HFF-Myc (cell line): ENCODE data around the gene EPM2AIP1.

ENCODE experiments used
- DNase-seq: peaks from one replicate; pipeline ENCODE4 v3.0.0-alpha.2; 2011; ENCODE audit warnings: low read depth; ENCODE audit errors: extremely low read depth
- H3K4me3 ChIP-seq: replicated peaks from 2 replicates; pipeline ENCODE4 v1.5.1; 2011; ENCODE audit warnings: low read depth, mild to moderate bottlenecking, control low read depth, low read length
- CTCF ChIP-seq: IDR thresholded peaks from 2 replicates; pipeline ENCODE4 v1.5.1; 2012; ENCODE audit warnings: mild to moderate bottlenecking, low read depth, low read length, control low read depth; ENCODE audit errors: missing control alignments

The EPM2AIP1 gene

GRCh38 chr3:36988356-36988755 lies 4.6 kb downstream of the EPM2AIP1 start:
- TF ChIP-seq CTCF = no peak
- no peak overlapping the region for H3K4me3 ChIP-seq
- no peak for DNase-seq

- no peak for DNase-seq
- no peak for TF ChIP-seq CTCF
- H3K4me3 ChIP-seq = no peak overlapping the region
These were observed 11.9 kb downstream of the EPM2AIP1 start for GRCh38 chr3:36981006-36981405.

DNA sequence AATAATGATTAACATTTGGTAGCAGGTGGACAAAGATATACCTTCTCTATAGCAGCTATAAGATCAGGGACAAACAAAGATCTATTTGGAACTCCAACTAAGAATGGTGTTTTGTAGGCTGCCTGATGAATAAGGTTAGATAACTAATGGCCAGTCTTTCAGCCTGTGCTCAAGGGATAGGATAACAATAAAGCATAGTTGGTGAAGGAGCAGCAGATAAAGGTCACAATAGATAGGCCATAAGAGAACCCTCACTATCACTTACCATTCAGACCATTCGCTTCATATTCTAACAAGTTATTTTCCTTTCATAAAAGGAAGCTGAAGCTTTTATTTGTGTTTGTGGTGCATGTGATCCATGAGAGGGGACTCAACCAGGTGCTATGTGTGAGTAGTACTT lies 19.8 kb downstream of the EPM2AIP1 start:
- H3K4me3 ChIP-seq = no peak overlapping the region
- no peak for DNase-seq
- no peak for TF ChIP-seq CTCF

- no peak for DNase-seq
- H3K4me3 ChIP-seq = no peak overlapping the region
- no peak for TF ChIP-seq CTCF
These were observed 20.8 kb downstream of the EPM2AIP1 start for GRCh38 chr3:36972163-36972562.

DNA sequence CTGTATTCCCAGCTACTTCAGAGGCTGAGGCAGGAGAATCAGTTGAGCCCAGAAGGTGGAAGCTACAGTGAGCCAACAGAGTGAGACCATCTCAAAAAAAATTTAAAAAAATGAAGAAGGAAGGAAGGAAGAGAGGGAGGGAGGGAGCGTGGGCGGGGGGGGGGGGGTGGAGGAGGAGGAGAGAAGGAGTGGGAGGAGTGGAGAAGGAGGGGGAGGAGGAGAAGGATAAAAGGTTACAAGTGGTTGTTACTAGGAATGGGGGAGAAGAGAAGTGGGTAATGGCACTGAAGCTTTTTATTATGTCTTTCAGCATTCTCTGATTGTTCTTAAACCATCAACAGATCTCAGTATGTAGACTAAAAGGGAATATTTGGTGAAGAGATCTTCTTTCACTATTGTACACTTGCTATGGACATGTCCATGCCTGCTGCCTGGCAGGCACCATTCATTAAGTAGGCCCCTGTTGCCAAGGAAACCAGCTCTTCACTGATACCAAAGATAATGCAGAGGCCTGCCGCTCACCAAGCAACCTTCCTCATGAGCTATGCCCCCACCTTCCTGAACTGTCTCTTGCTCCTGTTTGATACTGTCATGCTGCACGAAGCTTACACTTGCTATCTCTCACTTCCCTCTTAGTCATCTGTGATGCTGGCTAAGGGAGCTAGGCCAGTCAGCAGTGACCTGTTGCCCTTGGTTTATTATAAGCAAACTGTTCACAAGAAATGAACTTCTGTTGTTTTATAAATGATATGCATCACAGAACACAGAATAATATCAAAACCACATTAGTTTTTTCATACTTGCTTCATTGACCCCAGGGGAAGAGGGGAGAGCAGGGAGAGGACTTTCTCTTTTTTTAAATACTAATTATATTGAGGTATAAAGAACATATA lies 23.1 kb downstream of the EPM2AIP1 start:
- no peak for TF ChIP-seq CTCF
- peak; percentile 52 for DNase-seq
- H3K4me3 ChIP-seq = no peak overlapping the region

DNA sequence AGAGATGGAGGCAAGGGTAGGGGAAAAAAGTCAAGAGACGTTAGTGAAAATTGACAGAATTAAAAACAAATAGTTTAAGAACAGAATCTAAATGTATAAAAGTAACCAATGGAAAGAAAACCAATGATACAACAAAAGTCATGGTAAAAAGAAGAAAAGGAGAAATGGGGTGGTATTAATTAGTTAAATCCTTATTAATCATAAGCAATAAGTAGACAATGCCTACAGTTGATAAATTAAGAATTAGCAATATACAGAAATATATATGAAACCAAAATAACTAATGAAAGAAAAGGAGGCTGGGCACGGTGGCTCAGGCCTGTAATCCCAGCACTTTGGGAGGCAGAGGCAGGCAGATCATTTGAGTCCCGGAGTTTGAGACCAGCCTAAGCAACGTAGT lies 23.8 kb downstream of the EPM2AIP1 start:
- H3K4me3 ChIP-seq = no peak overlapping the region
- TF ChIP-seq CTCF = no peak

More for the DNA sequence above, 23.8 kb downstream of the EPM2AIP1 start:
- no peak for DNase-seq
